Spleen (tissue), 7 donors: ENCODE measurements around the gene ACADM.
"Not testable (repeated sequence)": the region's sequence is repeated elsewhere in the genome, so short reads cannot be mapped to it uniquely, and the experiment has no call there.

Experiments
- CTCF ChIP-seq, 11 experiments: fragments of 200-600 bp in 7 of 11; fragments of 450-650 bp in 4 of 11; sonication (generic) in 4 of 11; IDR thresholded peaks in 8 of 11; conservative IDR thresholded peaks in 3 of 11; 1 replicate in 7 of 11; 2 replicates in 4 of 11; pipeline versions ENCODE4 v1.4.0 to v1.8.0; 2016 to 2021; ENCODE audit warnings: antibody characterized with exemption in 11 of 11, inconsistent platforms in 4 of 11, mild to moderate bottlenecking in 1 of 11
- POLR2A ChIP-seq, 3 donors: fragments of 450-650 bp; IDR thresholded peaks; one replicate each; pipeline ENCODE4 v1.5.1; 2017; ENCODE audit warnings: antibody characterized with exemption in 3 of 3, mild to moderate bottlenecking in 1 of 3
- POLR2AphosphoS5 ChIP-seq, 3 donors: sonication (generic); formaldehyde crosslinking; IDR thresholded peaks; one replicate each; pipeline ENCODE4 v1.5.1; 2017; ENCODE audit warnings: antibody characterized with exemption in 3 of 3
- donor health status: DM: no; HTN: no; CAD: no; lungs with moderate emphysema.
- donor health status: DM: no; HTN: no; CAD: no.
- donor health status: DM: no; HTN: no; CAD: no.

GRCh38 chr1:75757210-75757609 lies 32.7 kb downstream of the ACADM start:
- TF ChIP-seq POLR2AphosphoS5 (IDR thresholded peaks at IDR 0.05); CTCF (IDR thresholded peaks at IDR 0.05 in 8 of 11, conservative IDR thresholded peaks at IDR 0.05 in 3 of 11); POLR2A (IDR thresholded peaks at IDR 0.05): not testable (repeated sequence)
